GM18526 (cell line): ENCODE measurements around the gene TCERG1L.

Source experiments
- POLR2A ChIP-seq: IDR thresholded peaks from 3 replicates; pipeline ENCODE4 v1.6.1; 2011; ENCODE audit not compliant: insufficient read length; ENCODE audit errors: extremely low read depth

TCERG1L gene

DNA sequence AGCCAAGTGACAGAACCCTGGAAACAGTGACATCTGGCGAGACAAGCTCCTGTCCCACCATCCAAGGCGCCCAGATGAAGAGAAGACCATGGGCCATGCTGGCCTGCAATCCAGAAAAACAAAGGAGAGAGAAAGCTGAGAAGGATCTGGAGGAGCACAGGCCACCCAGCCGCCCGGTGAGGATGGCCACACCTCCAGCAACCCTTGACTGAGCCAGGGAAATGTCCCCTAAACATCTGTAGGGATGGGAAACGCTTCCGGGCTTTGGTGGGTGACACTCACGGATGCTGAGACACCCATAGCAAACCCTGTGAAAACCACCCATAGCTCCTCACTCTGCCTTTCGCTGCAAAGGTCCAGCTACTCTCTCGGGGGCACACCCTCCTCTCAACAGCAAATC, 32.0 kb downstream of the TCERG1L start:
- no peak for TF ChIP-seq POLR2A

DNA sequence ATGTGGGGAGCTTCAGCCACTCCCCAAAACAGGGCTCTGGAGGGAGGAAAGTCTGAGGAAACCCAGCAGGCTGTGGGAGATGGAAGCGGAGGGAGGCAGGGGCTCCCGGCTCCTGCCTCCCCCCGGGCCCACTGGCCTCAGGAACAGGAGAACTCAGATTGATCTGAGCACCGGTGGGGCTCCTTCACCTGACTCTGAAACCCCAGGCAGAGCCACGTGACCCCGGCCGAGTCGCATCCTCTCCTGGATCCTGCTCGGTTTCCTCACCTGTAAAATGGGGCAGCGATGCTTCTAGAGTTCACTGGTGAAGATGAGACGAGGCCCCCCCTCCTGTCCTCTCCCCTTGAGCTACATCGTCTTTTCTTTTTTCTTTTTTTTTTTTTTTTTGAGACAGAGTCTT, 33.6 kb downstream of the TCERG1L start:
- TF ChIP-seq POLR2A, result no peak

DNA sequence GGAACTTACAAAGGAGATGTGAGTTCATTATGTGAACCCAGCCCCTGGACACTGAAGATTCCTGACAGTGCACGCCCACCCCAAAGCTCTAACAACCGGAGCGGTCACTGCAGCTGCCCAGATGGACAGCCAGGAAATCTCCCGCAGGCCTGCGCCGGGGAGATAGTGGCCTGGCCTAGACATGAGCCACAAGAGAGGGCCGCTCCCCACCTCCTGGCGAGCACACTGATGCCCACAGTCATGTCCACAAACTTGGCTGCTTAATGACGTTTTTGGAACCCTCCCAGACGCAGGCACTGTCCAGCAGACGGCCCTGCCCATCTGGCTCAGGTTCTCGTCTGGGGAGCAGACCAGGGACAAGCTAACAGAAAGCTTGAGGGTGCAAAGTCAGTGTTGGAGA, 34.2 kb downstream of the TCERG1L start:
- no peak for TF ChIP-seq POLR2A

DNA sequence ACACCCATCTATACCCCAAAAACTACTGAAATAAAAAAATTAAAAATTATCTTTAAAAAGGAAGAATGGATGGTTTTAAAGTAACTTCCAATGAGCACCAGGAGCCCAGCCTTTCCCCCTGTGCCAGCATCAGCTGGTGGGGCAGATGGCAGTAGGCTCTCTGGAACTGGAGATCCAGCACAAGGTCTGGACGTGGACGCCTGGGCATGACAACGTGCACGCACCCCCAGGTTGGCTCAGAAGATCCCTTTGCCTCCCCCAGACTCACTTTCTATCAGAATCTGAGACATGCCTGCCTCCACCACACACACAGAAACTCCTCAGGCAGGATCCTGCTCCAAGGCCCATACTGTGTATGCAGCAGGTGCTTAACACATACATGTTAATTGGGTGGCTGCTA, 35.8 kb downstream of the TCERG1L start:
- TF ChIP-seq POLR2A, result no peak

DNA sequence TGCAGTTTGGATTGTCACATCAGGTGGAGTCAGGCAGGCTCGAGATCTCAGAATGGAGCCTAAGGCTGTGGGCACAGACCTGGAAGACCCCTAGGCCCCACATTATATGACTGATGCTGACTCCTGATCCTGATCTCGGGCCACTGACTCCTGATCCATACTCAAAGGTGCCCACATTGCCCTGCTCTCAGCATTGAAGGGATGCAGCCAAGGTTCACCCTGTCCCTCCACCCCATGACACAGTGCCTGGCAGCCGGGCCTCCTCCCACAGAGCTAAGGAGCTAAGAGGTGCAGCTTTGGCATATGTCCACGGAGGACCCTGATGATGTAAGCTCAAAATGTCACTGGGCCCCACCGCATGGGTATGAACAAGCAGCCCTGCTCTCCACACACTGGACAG, 36.6 kb downstream of the TCERG1L start:
- no peak for TF ChIP-seq POLR2A

DNA sequence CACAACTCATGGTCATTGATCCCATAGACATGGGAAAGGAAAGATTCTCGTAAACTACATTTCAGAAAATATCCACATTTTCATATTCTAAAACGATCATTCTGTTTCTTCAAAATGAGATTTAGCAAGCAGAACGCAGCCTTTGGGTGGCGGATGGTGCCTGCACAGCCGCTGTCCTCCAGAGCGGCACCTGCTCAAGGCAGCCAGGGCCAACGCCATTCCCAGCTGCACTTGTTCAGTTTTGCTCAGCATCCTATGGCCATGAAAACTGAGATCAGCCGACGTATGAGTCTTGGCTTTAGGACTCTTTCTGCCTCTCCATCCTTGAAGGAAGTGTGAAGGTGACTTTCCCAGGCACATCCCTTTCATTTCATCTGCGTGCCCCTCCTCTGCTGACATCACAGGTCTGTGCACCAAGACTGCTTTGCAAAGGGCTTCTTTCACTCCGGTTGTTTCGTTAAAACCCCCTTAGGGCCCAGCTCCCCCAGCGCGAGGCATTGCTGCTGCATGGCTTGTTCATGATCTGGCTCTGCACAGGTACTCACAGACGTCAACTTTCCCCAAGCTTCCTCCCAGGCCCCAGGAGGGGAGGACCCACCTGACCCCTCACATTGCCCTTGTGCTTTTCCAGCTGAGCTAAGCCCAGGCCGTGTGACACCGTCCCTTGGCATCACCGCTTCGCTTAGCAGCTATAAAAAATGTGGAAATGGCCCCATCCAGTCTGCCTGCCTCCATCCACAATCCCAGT, 37.2 kb downstream of the TCERG1L start:
- no peak for TF ChIP-seq POLR2A

DNA sequence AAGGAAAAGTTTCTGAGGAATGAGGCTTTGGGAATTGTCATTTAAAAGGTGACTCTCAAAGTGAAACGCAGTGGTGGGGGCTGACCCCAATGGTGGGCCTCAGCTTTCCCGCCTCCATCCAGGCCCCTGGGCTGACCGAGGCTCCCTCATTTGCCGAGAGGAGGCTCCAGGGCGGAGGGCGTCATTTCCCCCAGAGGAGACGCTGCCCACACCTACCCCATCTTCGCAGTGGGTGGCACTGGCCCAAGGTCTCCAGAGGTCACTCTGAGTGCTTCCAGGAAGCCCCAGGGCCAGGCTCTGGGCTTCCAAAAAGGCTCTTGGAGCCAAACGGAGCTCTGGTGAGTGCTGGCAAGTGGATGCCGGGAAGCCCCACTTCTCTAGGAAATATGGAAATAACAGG, 38.0 kb downstream of the TCERG1L start:
- TF ChIP-seq POLR2A, result no peak

DNA sequence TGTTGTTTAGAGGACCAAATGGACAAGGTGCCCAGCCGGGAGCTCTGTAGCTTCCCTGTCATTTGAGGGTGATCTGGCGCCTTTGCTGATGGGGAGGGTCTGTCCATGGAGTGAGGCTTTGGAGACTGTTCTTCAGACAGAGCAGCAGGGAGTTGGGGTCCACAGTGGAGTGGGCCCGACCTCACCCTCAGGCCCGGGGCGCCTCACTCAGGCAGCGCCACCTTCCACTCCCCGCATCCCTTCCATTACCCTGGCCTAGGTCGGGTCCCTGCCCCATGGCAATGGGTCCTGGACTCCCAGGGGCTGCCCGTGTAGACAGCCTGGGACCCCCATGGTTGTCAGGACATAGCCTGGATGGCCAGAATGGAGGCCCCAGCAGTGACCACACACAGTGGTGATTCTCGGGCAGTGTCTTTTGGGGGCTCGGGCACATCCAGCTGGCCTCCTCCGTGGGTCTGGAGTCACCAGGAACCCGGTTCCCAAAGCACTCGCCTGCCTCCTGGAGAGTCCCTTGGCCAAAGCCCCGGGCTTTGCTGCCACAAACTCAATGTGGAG, 38.5 kb downstream of the TCERG1L start:
- TF ChIP-seq POLR2A, result no peak

DNA sequence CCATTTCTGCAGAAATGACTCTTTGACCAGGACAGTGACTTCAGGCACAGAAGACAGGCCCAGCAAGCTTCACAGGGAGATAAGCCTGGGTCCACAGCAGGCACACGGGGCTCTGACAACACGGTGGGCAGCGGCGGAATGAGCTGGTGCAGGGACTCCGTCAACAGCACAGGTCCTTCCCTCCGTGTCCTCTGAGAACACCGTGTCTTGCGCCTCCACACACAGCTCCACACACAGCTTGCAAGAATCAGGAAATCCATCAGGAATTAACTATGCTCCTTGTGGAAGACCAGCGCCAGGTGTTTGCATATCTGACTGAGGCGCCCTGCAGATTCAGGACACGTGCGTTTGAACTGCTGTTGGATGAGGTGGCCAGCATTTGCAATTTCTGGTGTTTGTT, 39.6 kb downstream of the TCERG1L start:
- TF ChIP-seq POLR2A, result no peak

DNA sequence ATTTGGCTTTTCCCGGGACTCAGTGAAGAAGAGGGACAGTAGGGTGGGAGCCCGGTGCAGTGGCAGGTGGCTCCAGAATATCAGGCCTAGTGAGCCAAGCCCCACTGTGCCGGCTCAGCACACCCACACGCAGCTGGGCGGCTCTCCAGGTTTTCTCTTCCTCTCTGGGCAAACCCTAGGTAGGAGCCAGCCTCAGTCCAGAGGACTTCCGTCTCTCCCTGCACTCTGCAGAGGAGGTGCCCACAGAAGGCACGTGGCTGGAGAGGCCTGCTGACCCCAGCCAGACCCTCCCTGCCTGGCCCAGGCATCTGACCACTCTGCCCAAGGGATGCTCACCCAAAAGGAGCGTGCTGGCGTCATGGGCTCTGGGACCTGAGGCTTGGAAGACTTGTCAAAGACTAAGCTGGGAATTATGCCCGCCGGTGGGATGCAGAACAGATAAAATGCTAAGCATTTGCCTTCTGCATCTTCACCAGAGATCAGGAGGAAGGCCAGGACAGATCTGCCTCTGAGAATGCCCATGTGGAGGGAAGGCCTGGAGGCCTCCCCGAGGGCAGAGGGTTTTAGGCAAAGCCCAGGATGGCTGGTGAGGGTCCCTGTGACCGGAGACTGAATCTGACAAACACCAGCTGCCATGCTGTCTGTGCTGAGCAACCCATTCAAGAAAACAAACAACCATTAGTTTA, 40.2 kb downstream of the TCERG1L start:
- TF ChIP-seq POLR2A, result no peak

DNA sequence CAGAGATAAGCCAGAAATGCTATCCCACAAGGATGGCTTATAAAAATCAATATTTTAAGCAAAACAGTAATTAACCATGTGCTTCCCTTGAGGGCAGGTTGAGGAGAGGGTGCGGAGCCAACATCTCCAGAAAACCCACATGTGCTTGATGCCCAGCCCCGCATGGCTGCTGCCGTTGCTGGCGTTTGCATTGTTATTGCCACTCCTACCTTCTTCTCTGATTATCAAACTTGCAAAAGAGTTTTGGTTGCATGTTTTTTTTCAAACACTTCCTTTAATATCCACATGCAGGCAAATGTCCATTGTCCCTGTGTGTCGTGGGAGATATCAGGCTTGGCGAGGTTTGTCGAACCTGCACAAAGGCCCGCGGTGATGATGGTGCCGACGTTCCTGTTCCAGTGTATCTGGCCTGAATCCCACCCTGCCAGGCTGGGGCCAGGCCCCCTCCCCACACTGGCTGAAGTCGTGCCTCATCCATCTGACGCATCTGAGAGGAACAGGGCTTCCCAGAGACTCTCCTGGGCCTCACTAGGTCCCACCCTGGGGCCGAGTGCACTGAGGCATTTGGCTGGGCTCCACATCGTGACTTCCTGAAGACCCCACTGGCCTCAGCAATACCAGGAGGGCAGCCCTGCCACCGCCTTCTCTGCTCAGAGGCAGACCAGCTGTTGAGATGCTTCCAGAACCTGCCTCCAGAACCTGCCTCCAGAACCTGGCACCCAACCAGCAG, 40.9 kb downstream of the TCERG1L start:
- no peak for TF ChIP-seq POLR2A

DNA sequence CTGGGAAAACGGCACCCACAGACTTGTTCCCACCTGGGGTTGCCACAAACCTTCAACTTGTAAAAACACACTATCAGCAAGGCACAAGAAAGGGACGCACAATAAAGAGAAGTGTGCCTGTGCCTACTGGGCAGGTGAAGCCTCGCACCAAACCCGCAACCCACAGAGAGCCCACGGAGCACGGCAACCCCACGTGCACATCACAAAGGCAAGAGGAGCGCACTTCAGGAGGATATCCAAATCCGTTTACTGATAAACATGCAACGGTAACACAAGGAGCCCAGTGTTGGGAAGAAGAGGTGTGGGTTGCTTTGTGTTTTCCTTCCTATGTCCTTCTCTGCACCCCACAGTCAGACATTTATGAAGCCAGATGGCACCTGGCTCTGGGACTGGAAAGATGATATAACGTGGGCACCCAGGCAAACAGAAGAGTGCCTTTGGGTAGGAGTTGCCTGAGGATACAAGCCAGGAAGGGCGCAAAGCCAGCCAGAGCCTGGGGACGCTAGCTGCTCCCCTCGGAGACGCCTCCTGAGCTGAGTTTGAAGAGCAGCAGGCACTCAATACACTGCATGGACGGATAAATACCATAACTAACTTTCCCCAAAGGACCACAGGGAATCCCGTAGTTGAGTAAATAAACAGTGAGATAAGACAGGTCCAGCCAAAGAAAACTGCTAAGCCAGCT, 41.6 kb downstream of the TCERG1L start:
- no peak for TF ChIP-seq POLR2A

DNA sequence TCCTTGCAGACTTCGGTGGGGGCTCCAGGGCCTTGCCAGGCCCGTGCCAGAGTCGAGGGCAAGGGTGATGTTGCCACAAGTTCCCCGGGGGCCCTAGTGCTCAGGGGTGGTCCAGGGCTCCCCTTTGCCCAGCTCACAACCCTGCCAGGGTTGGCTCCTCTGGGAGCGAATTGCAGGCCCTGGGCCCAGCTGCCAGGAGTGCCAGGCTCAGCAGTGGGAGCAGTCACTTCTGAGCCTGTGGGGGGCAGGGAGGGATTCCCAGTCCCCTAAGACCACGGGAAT, 43.8 kb downstream of the TCERG1L start:
- TF ChIP-seq POLR2A, result no peak

DNA sequence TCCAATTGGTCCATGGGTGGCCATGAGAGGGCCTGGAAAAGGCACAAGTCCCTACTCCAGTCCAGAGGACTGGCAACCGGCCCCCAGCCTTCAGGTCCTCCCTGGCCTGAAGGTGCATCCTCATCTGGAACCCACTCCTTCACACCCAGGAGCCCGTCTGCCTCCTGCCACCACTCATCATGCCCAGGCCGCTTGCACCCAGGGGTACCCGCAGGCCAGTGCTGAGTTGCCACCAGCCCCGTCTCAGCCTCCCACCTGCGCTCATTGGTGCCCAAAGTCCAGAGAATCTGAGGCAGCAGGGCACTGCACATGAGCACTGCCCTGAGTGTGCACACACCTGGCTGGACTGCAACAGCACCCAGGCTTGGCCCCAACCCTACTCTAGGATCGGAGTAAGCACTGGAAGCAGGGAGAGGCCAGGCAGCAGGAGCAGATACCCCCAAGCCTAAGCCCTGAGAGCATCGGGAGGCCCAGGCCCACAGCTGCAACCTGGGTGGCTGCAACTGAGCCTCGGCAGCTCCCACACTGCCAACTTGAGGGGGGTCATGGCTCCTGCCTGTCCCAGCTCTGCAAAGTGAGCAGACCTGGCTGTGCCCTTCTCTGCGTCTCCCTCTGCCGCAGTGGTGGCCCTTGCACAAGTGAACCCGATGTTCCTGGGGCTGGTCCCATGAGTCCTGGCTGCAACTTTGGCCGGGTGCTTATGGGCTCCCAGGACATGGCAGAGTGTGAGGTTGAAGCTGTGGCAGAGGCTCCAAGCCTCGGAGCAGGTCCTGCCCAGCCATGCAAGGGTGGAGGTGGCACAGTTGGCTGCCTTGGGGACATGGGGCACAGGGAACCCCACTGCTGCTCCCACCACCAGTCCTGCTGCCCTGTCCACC, 44.3 kb downstream of the TCERG1L start:
- no peak for TF ChIP-seq POLR2A

DNA sequence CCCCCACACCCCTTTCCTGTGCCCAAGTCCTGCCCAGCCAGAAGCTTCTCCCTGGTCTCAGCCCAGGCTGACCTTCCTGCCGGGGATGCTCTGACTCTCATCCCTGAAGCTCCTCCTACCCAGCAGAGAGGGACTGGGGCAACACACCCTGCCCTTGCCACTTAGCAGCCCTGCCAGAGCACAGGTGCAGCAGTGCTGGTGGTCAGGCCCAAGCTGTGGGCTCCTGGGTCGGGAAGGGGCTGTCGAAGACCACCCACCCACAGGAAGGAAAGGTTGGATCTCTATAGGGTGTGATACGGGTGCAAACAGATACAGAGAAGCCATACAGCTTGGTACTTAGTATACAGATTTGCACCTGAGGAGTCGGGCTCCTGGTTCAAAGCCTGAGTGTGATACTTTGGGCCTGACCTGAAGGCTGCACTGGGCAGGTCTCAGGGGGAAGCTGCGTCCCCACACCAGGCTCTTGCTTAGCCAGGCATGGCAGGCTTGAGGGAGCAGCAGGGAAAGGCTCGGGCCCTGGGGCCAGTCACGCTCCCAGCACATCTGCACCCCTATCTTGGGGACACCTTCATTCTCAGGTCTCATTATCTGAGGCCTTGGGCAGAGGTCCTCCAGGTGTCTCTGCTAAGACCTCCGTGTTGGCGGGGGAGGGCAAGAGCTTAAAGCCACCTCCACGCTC, 47.3 kb downstream of the TCERG1L start:
- no peak for TF ChIP-seq POLR2A
